HG03558 (cell line): ENCODE data around the gene CDC42BPA.
"Not testable (repeated sequence)": the region's sequence is repeated elsewhere in the genome, so short reads cannot be mapped to it uniquely, and the experiment has no call there.

Experiments
- ATAC-seq: cut with Tn5 transposase; IDR thresholded peaks from one replicate; pipeline ENCODE4 v1.9.1; 2021; ENCODE audit warnings: moderate number of reproducible peaks; ENCODE audit not compliant: unreplicated experiment; ENCODE audit errors: extremely low read depth

Gene CDC42BPA

GRCh38 chr1:227155688-227156087 lies 162.6 kb downstream of the CDC42BPA start:
- ATAC-seq = no peak

GRCh38 chr1:227155004-227155403 lies 163.3 kb downstream of the CDC42BPA start:
- ATAC-seq = no peak

- ATAC-seq = no peak
These were observed 165.8 kb downstream of the CDC42BPA start for GRCh38 chr1:227152525-227152924.

- ATAC-seq = no peak
These were observed 177.9 kb downstream of the CDC42BPA start for GRCh38 chr1:227140376-227140775.

- ATAC-seq = no peak
These were observed 182.0 kb downstream of the CDC42BPA start for GRCh38 chr1:227136210-227136820.

GRCh38 chr1:227134686-227135314 lies 183.5 kb downstream of the CDC42BPA start:
- ATAC-seq = no peak

GRCh38 chr1:227132695-227133094 lies 185.6 kb downstream of the CDC42BPA start:
- ATAC-seq = not testable (repeated sequence)

GRCh38 chr1:227131193-227131592 lies 187.1 kb downstream of the CDC42BPA start:
- no peak for ATAC-seq

GRCh38 chr1:227127891-227128290 lies 190.4 kb downstream of the CDC42BPA start:
- ATAC-seq = no peak

- no peak for ATAC-seq
These were observed 192.3 kb downstream of the CDC42BPA start for GRCh38 chr1:227125929-227126545.

- no peak for ATAC-seq
These were observed 193.8 kb downstream of the CDC42BPA start for GRCh38 chr1:227124473-227124872.

GRCh38 chr1:227120826-227121225 lies 197.5 kb downstream of the CDC42BPA start:
- ATAC-seq = no peak

GRCh38 chr1:227112538-227112937 lies 205.8 kb downstream of the CDC42BPA start:
- no peak for ATAC-seq

GRCh38 chr1:227111782-227112181 lies 206.5 kb downstream of the CDC42BPA start:
- ATAC-seq = no peak

GRCh38 chr1:227105291-227105690 lies 213.0 kb downstream of the CDC42BPA start:
- ATAC-seq = not testable (repeated sequence)

GRCh38 chr1:227102056-227102455 lies 216.2 kb downstream of the CDC42BPA start:
- no peak for ATAC-seq

GRCh38 chr1:227094249-227094966 lies 223.9 kb downstream of the CDC42BPA start:
- ATAC-seq = no peak

- no peak for ATAC-seq
These were observed 225.0 kb downstream of the CDC42BPA start for GRCh38 chr1:227093309-227093708.

- ATAC-seq = no peak
These were observed 226.2 kb downstream of the CDC42BPA start for GRCh38 chr1:227092069-227092468.

- ATAC-seq = no peak
These were observed 231.7 kb downstream of the CDC42BPA start for GRCh38 chr1:227086636-227087035.
